ENCODE measurements around the gene ZNF784.

- TF ChIP-seq CTCF (IDR thresholded peaks at IDR 0.05; ENCODE audit: low read depth, low read length) (no peak), EZH2phosphoT487 (IDR thresholded peaks at IDR 0.05; ENCODE audit: low read depth) (no peak)
These were observed 21.1 kb upstream of the ZNF784 start for GRCh38 chr19:55645512-55645881.
